NCI-H510A treated with DMSO at 0.1 percent for 48 hours (cell line): Measurements from ENCODE around the gene CFAP73.
"Not testable (repeated sequence)": the region's sequence is repeated elsewhere in the genome, so short reads cannot be mapped to it uniquely, and the experiment has no call there.

Experiments
- DNase-seq: peaks from one replicate; lab custom pipeline; 2025; lab: John Stamatoyannopoulos, UW

CFAP73 gene

GRCh38 chr12:113149361-113150150, at the start of gene CFAP73:
TSS of gene CFAP73 (plus strand) at chr12:113149724. CDS start at chr12:113149858, 134 bp downstream.
- peak; percentile 55 for DNase-seq

GRCh38 chr12:113099764-113100163, 49.8 kb upstream of the CFAP73 start:
- DNase-seq = no peak

GRCh38 chr12:113101751-113102150, 47.8 kb upstream of the CFAP73 start:
- no peak for DNase-seq

GRCh38 chr12:113102811-113103210, 46.7 kb upstream of the CFAP73 start:
- DNase-seq = no peak

- DNase-seq = no peak
Measured at GRCh38 chr12:113103756-113104450, 45.6 kb upstream of the CFAP73 start.

- no peak for DNase-seq
Measured at GRCh38 chr12:113104953-113105510, 44.5 kb upstream of the CFAP73 start.

- no peak for DNase-seq
Measured at GRCh38 chr12:113105606-113106271, 43.8 kb upstream of the CFAP73 start.

GRCh38 chr12:113106361-113106760, 43.2 kb upstream of the CFAP73 start:
- no peak for DNase-seq

GRCh38 chr12:113108308-113108707, 41.2 kb upstream of the CFAP73 start:
- DNase-seq = no peak

GRCh38 chr12:113109360-113109759, 40.2 kb upstream of the CFAP73 start:
- DNase-seq = no peak

- no peak for DNase-seq
Measured at GRCh38 chr12:113109872-113110599, 39.5 kb upstream of the CFAP73 start.

- DNase-seq = no peak
Measured at GRCh38 chr12:113111247-113111646, 38.3 kb upstream of the CFAP73 start.

- no peak for DNase-seq
Measured at GRCh38 chr12:113112043-113112899, 37.3 kb upstream of the CFAP73 start.

GRCh38 chr12:113113397-113113796, 36.1 kb upstream of the CFAP73 start:
- DNase-seq = no peak

- no peak for DNase-seq
Measured at GRCh38 chr12:113114447-113115178, 34.9 kb upstream of the CFAP73 start.

GRCh38 chr12:113115455-113116126, 33.9 kb upstream of the CFAP73 start:
- DNase-seq = no peak

- DNase-seq = no peak
Measured at GRCh38 chr12:113116875-113117274, 32.6 kb upstream of the CFAP73 start.

- not testable (repeated sequence) for DNase-seq
Measured at GRCh38 chr12:113117684-113118083, 31.8 kb upstream of the CFAP73 start.

GRCh38 chr12:113118142-113118541, 31.4 kb upstream of the CFAP73 start:
- no peak for DNase-seq
